Lung microvascular endothelial cell (primary cell): ENCODE data around the gene PSAP. TPM values are rescaled to one million over a fixed set of nuclear protein-coding genes. Genes with fewer than 3 reads are reported as not detected.

Experiments used
- DNase-seq, 2 donors: peaks; one replicate each; pipeline versions ENCODE4 v3.0.0 to v3.0.0-alpha.2; 2010; ENCODE audit warnings: low read depth in 2 of 2
- total RNA-seq: library from RNA; depleted of rRNA; stranded (reverse); fragments of >200 nt; gene quantifications from 2 replicates; pipeline ENCODE4 v1.2.1, GENCODE V29; 2014

The PSAP gene
- total RNA-seq, 1 donor from 2014 or later: 688 TPM

- no peak for DNase-seq
These were observed 21.9 kb downstream of the PSAP start for GRCh38 chr10:71829171-71829570.

- no peak for DNase-seq
These were observed 22.3 kb downstream of the PSAP start for GRCh38 chr10:71828702-71829101.

GRCh38 chr10:71827852-71828251 is 23.2 kb downstream of the PSAP start:
- no peak for DNase-seq

DNA sequence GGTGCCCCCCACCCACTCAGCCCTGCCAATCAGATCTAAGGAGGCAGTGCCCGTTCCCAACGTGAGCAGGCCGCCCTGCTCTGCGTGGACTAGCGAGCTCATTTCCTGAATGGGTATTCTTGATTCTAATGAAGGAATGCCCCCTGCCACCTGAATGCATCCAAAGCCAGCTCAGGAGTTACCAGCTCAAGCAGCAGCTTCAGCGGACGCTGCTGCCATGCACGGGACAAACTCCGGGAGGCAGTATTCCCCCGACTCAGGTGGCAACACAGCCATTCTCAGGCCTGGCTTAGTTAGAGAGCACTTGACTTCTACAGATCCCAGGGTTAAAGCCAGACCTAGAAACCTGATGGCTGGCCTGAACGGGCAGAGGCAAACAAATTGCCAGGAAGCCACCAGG is 25.8 kb downstream of the PSAP start:
- no peak for DNase-seq

DNA sequence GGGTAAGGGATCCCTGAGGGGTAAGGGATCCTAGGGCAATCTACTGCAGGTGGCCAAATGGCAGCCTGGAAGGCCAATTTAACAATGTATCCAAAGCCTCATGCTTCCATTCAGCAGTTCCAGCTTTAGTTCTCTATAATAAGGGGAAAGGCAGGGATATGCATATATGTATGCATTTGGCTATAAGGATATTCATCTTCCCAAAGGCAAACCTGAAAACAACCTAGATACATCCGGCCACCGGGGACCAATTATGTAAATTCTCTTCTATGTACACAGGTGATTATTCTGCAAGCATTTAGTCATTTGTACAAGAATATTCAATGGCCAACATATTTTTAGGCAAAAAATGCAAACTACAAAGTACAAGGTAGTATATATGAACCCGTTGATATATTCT is 26.7 kb downstream of the PSAP start:
- no peak for DNase-seq

DNA sequence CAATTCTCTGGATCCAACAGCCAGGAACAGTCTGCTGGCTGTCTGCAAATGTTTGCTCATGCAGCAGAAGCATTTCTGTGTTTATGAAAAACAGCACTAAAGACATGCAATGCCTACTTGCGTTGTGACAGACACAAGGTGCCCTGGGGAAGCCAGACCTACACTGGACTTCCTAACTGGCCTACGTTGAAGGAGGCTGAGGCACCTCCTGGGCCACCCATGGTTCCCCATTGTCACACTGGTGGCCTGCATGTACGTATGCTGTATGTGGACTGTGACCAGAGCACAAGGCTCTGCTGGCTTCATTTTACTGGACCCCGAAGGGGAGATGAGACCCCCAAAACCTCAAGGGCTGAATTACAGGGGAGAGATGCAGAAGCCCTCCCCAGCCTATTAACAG is 27.7 kb downstream of the PSAP start:
- DNase-seq: no peak

- no peak for DNase-seq
These were observed 28.9 kb downstream of the PSAP start for GRCh38 chr10:71821909-71822763.

- no peak for DNase-seq
These were observed 30.1 kb downstream of the PSAP start for GRCh38 chr10:71820966-71821365.

DNA sequence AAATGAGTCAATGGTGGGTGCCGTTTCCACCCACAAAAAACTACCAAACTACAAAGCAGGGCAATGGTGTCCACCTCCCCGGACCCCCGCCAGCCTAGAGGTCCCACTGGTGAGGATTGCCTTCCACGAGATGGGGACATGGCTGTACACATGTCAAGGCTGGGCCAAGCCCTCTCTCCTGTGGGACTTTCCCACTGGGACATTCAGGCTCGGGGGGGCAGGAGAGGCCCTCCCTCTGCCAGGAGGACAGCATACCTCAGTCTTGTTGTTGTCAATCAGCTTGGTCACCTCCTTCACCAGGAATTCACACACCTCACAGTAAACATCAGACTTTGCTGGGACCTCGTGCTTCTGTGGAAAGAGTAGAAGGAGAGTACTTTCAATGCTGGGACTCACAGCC is 31.1 kb downstream of the PSAP start:
- DNase-seq: no peak

DNA sequence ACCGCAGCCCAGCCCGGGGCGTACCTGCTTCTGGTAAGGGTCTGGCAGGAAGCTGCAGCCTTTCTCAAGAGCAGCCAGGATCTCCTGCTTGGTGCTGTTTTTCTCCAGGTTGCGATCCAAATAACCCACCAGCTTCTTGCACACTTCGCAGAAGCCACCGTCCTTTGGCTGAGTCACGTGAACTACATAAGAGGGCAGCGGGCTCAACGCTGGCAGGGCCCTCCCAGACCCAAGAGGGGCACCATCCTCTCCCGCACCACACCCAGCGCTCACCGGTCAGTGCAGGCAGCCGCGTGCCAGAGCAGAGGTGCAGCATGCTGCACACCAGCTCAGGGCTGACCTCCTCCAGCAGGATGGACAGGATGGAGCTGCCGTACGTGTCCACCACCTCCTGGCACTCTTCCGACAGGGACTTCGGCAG is 31.6 kb downstream of the PSAP start:
- DNase-seq: no peak

GRCh38 chr10:71818674-71819260 is 32.3 kb downstream of the PSAP start:
- no peak for DNase-seq

DNA sequence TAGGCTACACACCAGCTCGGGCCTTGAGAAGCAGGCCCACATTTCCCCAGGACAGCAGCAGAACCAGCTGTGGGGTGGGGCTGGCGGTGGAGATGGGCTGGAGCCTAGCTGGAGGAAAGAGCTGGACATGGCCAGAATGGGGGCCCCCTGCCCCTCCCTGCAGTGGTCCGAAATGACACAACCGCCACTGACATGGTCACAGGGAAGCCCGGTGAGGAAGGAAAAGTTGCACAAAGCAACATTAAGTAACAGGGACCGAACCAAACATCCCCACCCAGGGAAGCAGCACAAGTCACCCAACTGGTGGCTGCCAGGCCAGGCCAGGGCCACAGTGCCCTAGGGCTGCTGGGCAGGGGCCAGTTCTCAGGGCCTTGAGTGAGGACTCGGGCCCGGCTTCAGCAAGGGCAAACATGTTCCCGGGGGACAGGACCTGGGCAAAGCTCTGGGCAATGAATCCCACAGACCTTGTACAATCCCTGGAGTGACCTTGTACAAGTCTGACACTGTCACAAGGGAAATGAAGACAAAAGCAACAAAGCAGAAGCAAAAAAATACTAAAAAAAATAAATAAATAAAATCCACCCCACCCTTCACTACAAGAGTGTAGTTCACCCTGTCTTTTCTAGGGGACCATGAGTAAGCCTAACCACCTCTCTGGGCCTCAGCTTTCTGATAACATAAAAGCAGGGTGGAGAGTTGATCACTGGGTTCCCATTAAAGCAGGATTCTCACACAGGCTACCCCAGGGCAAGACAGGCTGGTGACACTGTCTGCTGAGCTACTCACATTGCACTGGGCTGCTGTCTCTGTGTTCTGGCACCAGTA is 33.0 kb downstream of the PSAP start:
- no peak for DNase-seq

DNA sequence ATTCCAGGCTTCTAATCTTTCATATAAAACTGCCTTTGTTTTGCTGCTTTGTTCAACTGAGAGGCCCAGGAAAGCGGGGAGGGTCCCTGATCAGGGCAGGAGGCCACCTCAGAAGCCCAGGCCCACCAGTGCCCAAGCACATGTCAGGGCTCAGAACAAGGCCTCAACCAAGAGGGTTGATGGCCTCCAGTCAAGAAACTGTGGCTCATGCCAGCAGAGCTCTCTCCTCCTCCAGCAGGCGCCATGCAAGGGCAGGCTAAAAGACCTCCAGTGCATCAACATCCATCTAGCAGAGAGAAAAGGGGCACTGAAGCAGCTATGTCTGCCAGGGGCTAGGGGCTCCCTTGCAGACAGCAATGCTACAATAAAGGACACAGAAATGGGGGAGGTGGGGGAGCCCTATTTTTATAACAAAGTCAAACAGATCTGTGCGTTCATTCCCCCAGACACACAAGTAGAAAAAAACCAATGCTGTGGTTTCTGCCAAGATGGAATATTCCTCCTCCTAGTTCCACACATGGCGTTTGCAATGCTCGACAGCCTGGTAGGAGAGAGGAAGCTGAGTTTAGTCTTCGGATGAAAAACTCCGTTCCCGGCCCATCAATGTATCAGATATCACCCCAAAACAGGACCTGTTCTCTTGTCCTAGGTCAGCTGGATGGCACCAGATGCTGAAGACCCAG is 34.0 kb downstream of the PSAP start:
- no peak for DNase-seq

DNA sequence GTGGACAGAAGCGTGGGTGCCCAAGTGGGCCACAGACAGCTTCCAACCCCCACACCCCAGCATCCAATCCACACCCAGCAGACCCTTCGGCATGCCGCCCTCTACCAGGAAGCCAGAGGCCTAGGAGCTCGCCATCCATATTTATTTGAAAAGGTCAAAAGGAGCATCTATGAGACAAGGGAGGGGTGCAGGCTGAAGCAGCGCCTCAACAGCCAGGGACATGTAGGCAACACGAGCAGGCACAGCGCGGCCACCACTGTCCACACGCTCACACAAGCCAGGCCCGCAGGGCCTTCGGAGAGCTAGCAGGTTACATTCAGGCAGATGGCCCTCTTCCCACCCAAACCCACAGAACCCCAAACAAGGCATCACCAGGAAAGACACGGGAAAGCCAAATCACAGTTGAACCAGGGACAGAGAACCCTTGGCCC is 34.6 kb downstream of the PSAP start:
- no peak for DNase-seq

DNA sequence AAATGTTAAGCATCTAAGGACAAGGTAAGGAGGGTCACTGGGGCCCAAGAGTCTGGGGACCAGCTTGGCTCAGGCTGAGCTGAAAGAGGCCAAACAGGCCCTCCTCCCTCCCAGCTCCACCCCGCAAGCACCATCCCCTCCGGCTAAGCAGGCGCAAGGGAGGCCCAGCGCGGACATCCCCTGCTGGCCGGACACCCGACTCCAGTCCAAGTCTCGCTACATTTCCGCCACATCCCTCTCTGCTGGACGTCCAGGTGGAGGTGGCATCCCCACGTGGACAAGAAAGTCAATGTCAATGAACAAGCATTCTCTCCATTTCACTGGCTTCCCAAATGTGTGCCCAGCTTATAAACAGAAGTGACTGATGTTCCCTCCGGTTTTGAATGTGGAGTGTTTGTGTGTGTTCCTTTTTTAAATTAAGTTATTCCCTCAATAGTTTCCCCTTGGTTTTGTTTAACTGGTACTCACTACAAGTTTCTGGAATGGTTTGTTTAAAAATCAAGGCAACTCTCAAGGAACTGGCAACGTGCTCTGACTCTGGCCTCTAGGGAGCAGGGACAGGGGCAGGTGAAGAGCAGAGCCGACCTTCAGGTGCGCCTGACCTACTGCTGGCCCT is 35.4 kb downstream of the PSAP start:
- no peak for DNase-seq

DNA sequence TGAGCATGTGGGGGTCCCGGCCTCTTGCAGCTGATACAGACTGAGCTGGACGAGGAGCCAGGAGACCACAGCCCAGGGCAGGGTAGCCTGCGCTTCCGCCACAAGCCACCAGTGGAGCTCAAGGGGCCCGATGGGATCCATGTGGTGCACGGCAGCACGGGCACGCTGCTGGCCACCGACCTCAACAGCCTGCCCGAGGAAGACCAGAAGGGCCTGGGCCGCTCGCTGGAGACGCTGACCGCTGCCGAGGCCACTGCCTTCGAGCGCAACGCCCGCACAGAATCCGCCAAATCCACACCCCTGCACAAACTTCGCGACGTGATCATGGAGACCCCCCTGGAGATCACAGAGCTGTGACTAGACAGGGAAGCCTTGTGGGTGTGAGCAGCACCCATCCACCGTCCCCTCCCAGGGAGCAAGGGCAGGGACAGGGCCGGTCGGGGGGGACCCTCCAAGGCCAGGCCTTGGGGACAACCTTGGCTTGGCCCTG is 36.1 kb downstream of the PSAP start:
- no peak for DNase-seq

DNA sequence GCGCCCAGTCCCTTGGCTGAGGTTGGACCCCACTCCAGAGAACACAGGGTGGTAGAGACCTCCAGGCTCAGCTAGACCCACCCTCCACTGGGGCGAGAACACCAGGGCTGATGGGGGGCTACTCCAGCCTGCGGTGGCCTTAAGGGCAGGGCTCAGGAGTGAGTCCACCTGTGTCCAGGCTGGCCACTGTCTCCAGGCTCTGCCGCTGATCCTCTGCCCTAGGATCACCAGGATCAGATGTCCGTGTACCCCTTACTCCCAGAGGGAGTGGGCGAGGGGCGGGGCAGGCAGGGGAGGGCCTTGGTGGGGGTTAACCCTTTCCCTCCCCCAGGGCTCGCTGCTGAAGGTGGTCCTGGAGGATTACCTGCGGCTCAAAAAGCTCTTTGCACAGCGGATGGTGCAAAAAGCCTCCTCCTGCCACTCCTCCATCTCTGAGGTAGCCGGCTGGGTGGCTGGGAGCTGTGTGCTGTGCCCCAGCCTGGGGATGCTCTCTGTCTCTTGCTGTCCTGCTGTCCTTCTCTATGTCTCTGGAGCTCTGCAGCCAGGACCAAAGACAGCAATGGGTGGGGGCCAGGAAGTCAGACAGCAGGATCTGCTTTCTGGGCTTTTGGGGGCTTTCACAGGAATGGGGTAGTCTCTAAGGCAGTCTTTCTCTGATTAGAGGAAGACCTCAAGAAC is 38.0 kb downstream of the PSAP start:
- no peak for DNase-seq

- peak; percentile 52 to 72 for DNase-seq
These were observed 38.8 kb downstream of the PSAP start for GRCh38 chr10:71812016-71812912.

GRCh38 chr10:71811351-71811750 is 39.7 kb downstream of the PSAP start:
- no peak for DNase-seq
